Germinal center (tissue), 1 donor: ENCODE results near the gene FN3KRP.

Source experiments
- DNase-seq: peaks from one replicate; pipeline ENCODE4 v3.0.0; 2012; ENCODE audit warnings: mixed read lengths, low spot score

Gene FN3KRP

DNA sequence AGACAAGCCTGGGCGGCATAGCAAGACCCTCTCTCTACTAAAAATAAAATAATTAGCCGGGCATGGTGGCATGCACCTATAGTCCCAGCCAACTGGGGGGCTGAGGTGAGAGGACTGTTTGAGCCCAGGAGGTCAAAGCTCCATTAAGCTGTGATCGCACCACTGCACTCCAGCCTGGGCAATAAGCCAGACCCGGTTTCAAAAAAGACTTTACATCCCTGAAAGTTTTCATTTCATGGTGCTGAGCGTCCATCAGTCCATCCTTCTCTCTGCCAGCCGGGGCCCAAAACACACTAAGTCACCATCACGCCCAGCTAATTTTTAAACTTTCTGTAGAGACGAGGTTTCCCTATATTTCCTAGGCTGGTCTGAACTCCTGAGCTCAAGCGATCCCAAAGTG lies 28.6 kb upstream of the FN3KRP start:
- no peak for DNase-seq

DNA sequence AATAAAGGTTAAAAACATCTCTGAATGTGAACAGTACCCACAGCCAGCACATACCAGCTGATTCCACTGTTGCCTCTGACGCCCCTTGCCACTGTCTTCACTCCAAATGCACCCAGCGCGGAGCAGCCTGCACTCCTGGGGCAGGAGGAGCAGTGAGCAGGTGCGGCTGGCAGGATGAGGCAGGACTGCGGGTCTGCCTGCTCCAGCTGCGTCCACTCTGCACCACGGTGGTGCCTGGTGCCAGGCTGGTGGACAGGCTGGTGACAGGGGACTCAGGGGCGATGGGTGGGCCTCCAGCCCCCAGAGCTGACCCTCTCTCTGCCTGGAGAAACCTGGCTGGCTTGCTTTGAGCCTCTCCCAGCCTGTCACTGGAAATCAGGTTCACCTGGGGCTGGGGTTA lies 27.4 kb upstream of the FN3KRP start:
- DNase-seq = no peak

DNA sequence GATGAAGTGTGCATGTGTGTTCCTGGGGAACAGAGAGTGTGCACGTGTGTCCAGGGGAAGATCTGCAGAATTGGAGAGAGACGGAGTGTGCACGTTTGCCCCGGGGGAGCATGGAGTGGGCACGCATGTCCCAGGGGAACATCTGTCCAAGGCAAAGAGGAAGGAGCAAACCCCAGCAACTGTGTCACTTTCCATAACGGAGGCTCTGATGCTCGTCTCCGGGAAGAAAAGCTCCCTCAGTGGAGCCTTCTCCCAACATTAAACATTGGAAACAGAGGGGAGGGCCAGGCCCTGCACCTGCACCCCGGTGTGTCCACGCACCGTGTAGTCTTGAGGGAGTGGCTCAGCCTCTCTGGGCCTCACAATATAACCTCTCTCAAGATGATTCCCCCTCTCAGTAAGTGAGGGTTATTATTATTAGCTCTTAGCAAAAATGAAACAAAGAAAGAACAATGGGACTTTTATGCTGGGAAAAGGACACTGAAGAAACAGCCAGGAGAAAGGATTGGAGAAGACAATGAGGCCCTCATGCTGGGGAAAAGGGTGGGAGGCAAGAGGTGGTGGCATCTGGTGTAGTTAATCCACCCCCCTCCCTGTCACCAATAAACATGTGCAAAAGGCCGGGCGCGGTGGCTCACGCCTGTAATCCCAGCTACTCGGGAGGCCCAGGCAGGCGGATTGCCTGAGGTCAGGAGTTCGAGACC lies 25.6 kb upstream of the FN3KRP start:
- DNase-seq = no peak

DNA sequence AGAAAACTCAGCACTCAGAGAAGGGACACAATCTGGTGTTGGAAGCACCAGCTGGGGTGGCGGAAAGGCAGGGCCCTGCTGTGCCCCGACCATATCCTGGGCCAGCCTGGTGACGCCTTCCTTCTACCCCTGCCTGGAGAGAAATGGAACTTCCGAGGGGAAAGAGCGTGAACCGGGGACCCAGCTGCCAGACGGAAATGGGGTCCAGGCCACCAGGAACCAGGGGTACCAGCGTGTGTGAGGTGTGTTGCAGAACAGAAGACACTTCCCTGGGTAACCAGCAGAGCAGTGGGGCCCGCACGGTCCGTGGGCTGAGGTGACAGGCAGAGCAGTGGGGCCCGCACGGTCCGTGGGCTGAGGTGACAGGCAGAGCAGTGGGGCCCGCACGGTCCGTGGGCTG lies 24.8 kb upstream of the FN3KRP start:
- DNase-seq = no peak

DNA sequence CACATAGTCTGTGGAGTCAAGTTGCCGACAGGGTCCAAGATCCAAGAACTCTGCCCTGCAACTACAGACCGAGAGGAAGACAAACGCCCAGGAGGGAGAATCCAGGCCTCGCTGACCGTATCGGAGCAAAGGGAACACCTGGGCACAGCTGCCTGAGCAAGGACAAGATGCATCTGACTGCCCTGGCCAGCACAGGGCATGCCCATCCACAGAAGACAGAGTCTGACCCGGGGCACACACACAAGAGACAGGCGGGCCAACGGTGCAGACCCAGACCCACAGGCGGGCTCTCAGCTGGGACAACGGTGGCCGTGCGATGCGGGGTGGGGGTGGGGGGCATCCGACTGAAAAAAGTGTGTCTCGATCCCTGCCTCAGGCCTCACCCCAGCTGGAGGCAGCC lies 24.2 kb upstream of the FN3KRP start:
- DNase-seq = no peak

DNA sequence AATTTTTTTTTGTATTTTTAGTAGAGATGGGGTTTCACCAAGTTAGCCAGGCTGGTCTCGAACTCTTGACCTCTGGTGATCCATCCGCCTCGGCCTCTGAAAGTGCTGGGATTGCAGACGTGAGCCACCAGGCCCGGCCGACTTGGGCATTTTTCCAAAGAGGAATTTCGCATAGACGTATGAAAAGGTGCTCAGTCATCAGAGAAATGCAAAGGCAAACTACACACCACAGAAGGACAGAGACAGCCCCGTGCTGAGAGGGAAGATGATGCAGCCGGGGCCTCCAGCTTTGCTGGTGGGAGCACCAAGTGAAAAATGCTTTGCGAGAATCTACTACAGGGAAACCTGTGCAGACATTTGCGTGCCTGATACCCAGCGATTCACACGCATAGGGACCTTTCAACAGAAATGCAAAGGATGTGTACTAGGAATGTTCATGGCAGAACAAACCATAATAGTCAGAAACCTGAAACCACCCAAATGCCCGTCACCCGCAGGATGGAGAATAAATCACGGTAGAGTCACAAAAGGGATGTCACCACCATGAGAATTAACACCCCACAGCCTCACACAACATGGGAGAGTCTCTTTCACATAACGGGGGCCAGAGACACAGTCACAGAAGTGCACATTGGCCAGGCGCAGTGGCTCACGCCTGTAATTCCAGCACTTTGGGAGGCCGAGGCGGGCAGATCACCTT lies 23.2 kb upstream of the FN3KRP start:
- no peak for DNase-seq

DNA sequence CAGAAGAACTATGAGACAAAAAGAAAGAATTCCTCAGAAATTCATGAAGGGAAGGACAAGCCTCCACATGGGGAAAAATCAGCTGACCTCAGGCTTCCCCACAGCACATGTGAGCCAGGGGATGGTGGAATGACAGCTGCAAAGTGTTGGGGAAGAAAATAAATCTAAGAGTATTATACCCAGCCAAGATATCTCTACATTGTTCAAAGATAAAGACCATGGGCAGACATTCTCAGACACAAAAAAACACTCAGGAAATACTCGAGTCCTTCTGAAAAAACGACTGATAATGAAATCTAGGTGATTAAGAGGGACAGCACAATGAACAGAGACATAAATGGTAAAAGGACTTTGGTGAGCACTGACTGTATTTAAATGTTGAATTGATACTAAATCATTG lies 21.9 kb upstream of the FN3KRP start:
- no peak for DNase-seq

DNA sequence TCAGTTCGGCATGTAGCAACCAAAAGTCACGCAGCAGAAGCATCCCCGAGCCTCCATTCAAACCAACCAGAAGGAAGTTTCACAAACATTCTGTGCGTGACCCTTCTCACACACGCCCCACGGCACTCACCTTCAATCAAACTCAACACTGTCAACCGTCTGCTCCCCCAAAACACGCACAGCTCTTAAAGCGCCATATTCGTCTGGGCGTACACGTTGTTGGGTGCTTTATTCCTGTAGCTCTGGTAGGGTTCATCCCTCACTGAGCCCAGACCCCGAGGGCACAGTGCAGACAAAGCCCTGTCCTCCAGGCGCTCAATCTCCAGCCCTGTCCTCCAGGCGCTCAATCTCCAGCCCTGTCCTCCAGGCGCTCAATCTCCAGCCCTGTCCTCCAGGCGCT lies 20.2 kb upstream of the FN3KRP start:
- no peak for DNase-seq

DNA sequence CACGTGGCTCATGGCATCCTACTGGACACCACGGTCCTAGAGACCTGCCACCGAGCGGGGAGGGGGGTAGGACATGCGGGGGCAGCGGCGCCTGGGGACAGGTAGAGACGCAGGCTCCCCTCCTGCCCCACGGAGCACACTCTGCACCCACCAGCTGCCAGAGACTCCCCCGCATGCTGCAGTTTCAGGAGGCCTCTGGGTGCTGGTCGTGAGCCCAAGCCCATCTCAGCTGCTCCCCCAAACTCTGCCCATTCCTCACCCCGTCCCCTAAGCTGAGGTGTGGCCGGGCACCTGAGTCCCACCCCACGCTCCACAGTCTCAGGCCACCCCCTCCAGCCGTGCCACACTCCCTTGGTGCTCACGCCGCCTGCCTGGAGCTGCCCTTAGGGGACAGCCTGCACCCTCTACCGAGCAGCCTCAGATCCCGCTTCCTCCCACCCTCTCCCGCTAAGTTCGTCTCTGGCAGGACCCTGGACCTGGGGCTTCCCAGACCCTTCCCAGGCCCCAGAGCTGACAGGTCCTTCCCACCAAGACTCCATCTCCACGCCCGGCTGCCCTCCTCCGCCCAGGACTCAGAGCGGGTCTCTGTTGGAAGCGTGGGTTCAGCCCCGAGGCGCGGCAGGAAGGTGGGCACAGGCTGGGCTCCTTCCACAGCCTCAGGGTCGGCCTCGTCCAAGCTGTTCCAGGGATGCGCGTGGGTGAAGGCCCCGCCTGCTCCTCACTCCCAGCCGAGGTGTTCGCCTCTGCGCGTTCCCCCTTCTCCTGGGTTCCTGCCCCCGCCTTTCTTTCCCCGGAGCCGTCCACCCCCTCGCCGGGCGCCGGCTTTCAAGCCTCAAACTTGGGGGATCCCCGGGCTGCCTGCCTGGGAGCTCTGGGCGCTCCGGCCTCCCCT lies 19.3 kb upstream of the FN3KRP start:
- no peak for DNase-seq

DNA sequence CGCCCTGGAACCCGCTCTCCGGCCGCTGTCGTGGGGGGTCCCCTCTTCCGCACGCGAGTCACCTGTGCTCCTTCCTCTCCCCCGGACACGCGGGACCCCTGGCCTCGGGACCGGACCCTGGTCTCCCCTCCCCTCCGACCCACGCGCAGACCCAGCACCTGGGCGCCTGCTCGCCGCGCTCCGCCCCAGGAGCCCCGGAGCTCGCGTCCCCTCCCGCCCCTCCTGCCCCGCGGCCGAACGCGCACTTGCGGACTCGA lies 18.8 kb upstream of the FN3KRP start:
- DNase-seq = no peak

DNA sequence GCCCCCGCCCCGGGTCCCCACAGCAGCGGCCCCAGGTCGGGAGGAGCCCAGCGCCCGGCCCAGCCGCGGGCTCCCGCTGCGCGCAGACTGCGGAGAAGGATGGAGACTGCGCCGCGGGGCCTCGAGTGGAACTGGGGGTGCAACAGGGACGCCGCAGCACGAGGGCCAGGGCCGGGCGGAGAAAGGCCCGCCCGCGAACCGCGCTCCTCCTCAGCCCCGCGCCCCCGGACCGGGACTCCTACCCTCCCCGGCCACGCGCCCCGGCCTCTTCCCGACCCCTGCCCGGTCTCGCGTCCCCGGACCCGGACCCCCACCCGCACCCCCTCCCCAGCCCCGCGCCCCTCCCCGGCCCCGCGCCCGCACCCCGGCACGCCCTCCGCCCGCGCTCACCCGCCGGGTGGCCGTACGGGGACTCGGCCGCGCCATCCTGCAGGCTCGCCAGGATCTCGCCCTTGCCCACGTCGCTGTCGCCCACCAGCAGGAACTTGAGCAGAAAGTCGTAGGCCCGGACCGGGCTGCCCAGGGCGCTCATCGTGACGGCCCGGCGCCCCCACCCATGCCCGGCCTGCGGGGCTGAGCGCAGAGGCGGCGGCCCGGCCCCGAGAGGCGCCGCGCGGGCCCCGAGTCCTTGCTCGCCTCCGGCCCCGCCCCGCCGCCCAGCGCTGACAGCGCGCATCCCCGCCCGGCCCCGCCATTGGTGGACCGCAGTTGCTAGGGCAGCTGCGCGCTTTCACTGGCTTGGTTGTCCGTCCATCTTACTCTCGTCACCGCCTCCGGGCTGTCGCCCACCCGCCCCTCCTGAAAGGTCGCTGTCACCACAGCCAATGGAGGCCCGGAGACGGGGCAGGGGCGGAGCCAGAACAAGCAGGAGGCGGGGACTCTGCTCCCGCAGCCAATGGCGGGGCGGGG lies 18.2 kb upstream of the FN3KRP start, which contains the start of gene RAB40B:
TSS of gene RAB40B (minus strand) at position 634 of the 909 bp plus-strand sequence. CDS start at position 532, 102 bp downstream.
- peak; percentile 99 for DNase-seq

DNA sequence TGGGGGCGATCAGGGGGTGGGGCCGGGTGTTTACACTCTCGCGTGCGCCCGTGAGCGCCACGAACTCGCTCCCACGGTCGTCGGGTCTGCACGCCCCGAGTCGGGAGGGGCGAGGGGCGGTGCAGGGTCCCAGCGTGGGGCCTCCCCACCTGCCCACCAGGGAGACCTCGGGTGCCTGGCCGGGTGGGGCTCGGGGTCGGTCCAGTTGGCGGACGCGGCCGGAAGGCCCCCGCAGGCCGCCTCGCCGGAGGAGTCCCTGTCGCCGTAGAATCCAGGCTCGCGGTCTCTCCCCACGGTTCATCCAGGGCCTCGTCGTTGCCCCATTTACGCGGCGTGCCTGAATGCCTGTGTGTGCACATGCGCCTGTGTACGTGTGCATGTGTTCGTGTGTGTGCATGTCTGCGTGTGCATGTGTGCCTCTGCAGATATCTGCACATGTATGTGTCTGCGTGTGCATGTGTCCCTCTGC lies 17.5 kb upstream of the FN3KRP start:
- DNase-seq = no peak

DNA sequence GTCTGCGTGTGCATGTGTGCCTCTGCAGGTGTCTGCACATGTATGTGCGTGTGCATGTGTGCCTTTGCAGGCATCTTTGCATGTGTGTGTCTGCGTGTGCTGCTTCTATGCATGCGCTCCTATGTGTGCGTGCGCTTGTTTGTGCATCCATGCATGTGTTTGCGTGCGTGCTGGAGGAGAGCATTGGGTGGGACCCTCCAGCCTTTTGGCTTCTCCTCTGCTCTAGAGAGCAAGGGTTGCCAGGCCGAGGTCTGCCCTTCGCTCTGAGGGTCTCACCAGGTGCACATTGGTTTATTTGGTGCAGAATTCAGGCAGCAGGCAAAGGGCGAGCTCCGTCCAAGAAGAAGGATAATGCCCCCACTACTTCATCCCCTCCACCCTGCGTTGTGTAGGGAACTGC lies 17.0 kb upstream of the FN3KRP start:
- DNase-seq = no peak

DNA sequence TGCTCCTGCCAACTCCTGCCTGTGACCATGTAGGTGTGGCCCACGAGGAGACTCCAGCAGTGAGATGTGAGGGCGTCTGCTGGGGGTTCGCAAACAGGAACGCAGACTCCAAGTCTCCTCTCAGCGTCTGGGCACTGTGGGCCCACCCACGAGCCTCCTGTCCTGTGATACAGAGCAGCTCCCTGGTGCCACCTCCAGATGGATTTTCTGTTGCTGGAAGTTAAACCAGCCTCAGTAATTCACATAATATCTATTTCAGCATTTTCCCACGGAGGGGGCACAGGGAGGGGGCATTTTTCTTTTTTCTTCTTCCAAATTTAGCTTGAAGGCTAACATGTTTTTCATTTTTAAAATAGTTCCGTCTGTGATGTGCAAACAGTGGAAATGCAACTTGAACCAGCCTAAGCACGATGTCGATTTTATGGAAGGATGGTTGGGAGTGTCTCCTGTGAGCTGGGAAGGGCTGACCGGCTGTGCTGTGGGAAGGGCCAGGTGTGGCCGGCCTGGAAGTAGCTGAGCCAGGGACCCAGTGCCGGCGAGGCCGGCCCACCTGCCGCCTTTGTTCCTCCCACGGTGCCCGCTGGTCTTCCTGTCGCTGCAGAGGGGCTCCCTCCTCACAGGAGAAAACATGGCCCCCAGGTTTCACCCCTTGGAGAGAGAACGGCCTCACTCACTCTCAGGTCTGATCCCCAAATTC lies 14.1 kb upstream of the FN3KRP start:
- no peak for DNase-seq

DNA sequence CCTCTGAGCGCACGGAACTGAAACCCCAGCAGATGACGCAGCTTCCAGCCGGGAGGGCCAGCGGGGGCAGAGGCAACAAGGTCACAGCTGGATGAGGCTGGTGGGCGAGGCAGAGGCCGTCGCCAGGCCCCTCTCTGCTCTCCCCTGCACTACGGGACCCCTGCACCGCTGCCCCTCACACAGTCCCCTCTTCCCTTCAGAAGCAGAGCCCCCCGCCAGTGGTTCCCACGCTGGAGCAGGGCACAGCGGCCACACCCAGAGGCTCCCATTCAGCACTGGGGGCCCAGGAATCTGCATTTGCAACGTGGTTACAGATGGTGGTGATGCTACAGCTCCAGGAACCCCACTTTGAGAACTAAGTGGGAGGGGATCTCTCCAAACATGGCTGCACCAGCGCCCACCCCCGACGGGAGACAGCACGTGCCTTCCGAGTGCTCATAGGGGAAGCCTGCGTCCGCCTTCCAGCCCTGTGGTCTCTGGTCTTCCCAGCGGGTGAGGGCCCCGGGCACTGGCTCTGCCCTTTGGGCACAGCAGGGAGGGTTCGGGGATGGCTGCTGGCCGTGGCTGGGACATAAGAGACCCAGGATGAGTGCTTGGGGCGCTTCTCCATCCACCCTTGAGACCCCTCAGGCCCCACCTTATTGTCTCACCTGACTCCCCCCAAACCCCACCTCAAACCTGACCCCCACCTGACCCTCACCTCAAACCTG lies 13.3 kb upstream of the FN3KRP start:
- no peak for DNase-seq

DNA sequence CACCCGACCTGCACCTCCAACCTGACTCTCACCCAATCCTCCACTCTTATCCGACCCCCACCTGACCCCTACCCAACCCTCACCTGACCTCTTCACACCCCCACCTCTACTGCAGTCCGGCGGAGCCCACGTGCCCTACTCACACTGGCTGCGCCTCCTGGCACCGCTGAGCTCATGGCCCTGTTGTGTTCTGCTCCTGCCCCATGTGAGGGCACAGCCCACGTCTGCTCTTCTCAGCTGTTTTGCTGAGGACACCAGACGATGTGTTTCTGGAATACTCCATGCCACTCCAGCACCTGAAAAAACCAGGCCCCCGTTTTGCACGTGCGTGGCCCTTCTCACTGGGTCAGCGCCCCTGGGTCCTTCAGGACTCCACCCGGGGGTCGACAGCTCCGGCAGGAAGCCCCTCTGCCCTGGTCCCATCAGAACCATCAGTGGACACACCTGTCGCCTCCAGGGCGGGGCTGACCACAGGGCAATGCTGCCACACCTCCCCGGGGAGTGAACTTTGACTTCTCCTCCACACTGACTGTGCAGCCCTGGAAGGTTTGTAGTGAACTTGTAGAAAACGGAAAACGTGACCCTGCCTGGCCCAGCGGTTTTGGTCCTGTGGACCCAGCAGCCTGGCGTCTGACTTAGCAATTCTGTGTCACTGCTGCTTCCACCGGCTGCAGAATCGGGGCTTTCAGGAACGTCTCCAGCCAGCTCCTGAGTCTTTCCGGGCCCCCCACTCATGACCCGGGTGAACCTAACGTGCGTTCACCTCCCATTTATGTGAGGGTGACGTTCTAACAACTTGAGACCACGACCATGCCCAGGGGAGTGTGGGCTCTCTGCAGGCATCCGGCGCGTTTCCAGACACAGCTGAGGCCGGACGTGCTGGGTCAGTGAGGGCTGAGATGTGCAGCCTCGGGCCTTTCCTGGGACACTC lies 12.3 kb upstream of the FN3KRP start:
- no peak for DNase-seq

DNA sequence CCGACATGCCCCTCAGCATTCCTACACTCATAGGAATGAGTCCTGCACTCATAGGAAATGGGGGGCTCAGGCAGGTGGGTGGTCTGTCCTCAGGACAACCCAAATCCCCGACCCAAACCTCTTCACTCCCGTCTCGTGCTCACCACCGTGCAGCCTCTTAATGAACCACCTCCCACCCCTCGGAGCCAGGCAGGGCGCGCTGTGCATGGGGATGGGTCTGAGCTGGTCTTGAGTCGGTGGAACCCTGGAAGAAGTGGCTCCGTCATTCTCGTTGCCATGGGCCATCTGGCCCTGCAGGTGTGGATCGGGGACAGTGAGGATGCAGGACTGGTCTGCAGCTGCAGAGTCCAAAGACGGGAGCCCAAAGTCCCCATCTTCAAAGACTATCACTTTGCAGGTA lies 11.6 kb upstream of the FN3KRP start:
- no peak for DNase-seq

DNA sequence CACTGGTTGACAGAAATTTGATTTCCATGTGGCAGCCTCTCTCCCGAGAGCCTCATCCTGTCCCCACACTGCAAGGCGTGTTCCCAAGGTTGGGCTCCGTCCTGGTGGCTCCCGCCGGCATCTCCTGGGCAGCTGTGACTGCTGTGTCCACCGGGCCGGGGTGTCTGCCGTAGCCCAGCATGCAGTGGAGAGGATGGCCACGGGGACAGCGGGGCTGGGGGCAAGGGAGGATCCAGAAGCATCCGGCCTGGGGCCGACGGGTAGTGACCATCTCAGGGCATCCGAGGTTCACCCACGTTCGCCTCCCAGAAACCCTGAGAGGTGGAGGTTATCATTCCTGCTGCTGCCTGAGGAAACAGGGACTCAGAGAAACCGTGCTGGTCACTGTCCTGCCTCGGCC lies 10.8 kb upstream of the FN3KRP start:
- DNase-seq = no peak

DNA sequence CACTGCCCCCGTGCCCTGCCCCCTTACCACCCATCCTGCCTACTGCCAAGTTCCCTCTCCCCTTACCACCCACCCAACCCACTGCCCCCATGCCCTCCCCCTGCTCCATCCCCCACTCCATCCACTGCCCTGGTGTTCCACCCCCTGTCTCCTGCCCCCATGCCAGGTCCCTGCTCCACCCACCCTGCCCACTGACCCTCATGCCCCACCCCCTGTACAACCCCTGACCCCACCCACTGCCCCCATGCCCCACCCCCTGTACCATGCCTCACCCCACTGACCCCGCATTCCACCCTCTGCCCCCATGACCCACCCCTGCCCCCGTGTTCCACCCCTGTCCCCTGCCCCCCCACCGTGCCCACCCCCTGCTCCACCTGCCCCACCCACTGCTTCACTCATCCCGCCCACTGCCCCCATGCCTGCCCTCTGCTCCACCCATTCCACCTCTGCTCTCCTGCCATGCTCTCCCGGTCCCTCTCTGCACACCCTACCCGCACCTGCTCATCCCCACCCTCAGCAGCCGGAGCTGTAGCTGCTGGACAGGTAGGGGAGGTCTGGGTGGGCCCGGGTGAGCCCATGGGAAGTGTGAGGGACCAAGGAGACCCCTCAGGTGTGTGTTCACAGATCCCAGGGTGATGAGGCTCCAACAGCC lies 7.4 kb upstream of the FN3KRP start:
- DNase-seq = no peak
